GM19025 (cell line): ENCODE measurements around the gene KRTAP3-3.
"Not testable (repeated sequence)": the region's sequence is repeated elsewhere in the genome, so short reads cannot be mapped to it uniquely, and the experiment has no call there.

Experiments
- ATAC-seq: cut with Tn5 transposase; IDR thresholded peaks from one replicate; pipeline ENCODE4 v1.9.1; 2021; ENCODE audit warnings: mild to moderate bottlenecking, low read depth, moderate library complexity; ENCODE audit not compliant: unreplicated experiment

Gene KRTAP3-3

GRCh38 chr17:40993839-40994238 lies at the start of gene KRTAP3-3:
Gene KRTAP3-3, minus strand, starts transcription at chr17:40994164. Its CDS starts 67 bp downstream, at chr17:40994097.
- ATAC-seq, result no peak

DNA sequence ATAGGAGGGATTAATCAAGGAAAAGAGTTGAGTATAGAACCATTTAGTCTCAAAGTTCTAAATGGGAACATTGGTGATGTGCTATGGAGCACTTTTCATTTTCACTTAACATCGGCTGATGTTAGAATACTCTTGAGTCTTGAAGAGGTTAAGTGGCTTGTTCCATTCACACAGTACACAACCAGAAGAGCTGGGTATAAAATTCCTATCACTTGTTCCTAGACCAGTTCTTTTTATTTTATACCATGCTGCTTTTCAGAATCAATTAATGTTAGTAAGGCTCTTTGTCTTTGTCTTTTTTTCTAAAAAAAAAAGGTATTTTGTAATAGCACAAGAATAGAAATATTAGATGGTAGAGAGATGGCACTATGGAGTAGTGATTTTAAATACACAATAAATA lies 49.0 kb upstream of the KRTAP3-3 start:
- no peak for ATAC-seq

DNA sequence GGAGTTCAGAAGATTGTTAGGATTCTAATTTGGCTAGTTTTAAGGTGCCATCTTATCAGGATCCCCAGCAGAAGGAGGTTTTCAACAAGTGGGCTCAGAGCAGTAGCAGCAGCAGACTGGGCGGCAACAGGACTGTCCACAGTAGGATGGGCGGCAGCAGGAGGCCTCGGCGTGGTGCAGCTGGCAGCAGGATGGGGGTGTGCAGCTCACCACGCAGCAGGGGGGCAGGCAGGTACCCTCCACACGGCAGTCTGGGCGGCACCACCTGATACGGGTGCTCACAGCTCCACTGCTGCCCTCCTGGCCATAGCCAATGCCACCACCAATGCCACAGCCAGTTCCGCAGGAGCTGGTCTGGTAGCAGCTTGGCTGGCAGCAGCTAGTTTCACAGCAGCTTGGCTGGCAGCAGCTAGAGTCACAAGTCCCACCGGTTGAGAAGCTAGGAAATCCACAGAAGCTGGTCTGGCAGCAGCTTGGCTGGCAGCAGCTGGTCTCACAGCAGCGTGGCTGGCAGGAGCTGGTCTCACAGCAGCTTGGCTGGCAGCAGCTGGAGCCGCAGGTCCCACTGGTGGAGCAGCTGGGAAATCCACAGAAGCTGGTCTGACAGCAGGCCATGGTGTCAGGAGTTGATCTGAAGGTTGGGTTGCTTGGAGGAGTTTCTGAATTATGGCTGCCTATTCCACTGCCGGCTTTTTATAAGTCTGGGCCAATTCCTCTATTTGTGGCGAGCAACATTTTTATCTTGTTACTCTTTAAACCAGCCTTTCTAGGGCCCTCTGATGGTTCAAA lies 47.0 kb upstream of the KRTAP3-3 start, which contains the start of gene KRTAP1-1:
KRTAP1-1 (minus strand) TSS at position 668 of the 789 bp plus-strand sequence; CDS start at position 615, 53 bp downstream.
- not testable (repeated sequence) for ATAC-seq

DNA sequence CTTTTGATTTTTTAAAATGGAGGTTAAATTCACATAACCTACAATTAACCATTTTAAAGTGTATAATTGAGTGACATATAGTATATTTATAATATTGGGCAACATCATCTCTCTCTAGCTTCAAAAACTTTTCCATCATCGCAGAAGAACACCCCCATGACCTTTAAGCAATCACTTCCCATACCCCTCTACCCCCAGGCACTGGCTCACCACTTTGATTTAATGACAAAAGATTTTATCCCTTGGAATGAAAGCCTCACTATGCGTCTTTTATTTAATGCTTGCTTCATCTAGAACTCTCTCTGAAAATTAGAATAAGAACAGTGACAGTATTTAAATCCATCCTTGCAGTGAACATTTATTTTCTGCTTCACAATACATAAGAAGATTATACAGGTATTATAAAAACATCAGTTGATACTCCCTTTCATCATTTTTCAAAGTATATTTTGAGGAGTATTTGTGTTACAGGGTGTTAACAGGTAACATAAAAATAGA lies 43.9 kb upstream of the KRTAP3-3 start:
- no peak for ATAC-seq

DNA sequence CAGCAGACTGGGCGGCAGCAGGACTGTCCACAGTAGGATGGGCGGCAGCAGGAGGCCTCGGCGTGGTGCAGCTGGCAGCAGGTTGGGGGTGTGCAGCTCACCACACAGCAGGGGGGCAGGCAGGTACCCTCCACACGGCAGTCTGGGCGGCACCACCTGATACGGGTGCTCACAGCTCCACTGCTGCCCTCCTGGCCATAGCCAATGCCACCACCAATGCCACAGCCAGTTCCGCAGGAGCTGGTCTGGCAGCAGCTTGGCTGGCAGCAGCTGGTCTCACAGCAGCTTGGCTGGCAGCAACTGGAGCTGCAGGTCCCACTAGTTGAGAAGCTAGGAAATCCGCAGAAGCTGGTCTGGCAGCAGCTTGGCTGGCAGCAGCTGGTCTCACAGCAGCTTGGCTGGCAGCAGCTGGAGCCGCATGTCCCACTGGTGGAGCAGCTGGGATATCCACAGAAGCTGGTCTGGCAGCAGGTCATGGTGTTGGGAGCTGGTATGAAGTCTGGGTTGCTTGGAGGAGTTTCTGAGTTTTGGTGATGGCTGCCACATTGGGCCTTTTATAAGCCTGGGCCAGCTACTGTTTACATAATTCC lies 40.5 kb upstream of the KRTAP3-3 start, which contains the start of gene KRTAP1-3:
KRTAP1-3 (minus strand) TSS at position 529 of the 590 bp plus-strand sequence; CDS start at position 476, 53 bp downstream.
- not testable (repeated sequence) for ATAC-seq

DNA sequence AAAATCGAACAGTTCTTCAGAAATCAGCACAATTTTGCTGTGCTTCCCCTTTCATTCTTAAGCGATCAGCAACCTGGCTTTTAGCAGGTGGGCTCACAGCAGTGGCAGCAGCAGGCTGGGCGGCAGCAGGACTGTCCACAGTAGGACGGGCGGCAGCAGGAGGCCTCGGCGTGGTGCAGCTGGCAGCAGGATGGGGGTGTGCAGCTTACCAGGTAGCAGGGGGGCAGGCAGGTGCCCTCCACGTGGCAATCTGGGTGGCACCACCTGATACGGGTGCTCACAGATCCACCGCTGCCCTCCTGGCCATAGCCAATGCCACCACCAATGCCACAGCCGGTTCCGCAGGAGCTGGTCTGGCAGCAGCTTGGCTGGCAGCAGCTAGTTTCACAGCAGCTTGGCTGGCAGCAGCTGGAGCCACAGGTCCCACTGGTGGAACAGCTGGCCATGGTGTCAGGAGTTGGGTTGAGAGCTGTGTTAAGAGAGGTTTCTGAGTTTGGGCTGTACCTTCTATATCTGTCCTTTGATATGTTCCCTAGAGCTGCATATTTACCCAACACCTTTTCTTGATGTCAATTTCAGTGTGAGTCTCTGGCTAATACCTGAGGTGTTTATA lies 35.8 kb upstream of the KRTAP3-3 start, which contains the start of gene KRTAP1-4:
KRTAP1-4 (minus strand) TSS at position 563 of the 613 bp plus-strand sequence; CDS start at position 446, 117 bp downstream.
- no peak for ATAC-seq

- ATAC-seq, result no peak
These were observed 32.9 kb upstream of the KRTAP3-3 start, which contains the start of gene KRTAP1-5 for GRCh38 chr17:41026715-41027471. Gene KRTAP1-5, minus strand, starts transcription at chr17:41027208. Its CDS starts 53 bp downstream, at chr17:41027155.

GRCh38 chr17:41024697-41025096 lies 30.7 kb upstream of the KRTAP3-3 start:
- no peak for ATAC-seq

DNA sequence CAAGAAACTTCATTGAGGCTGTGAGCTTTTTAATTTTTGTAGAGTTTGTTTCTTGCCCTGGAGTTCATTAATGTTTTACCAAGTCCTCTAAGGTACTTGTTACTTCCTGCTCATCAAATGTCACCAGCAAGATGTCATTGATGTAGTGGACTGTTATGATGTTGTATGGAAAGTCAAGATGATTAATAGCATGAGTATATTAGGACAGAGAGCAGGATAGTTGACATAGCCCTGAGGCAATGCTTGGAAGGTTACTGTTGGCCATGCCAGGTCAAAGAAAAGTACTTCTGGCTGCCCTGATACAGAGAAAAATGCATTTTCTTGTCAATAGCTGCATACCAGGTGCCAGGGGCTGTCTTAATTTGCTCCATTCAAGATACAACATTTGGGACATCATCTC lies 26.4 kb upstream of the KRTAP3-3 start:
- ATAC-seq, result no peak

GRCh38 chr17:41019415-41019814 lies 25.5 kb upstream of the KRTAP3-3 start:
- no peak for ATAC-seq

GRCh38 chr17:41018541-41018940 lies 24.6 kb upstream of the KRTAP3-3 start:
- no peak for ATAC-seq

GRCh38 chr17:41016578-41017215 lies 22.7 kb upstream of the KRTAP3-3 start:
- ATAC-seq, result no peak

GRCh38 chr17:41015454-41015853 lies 21.5 kb upstream of the KRTAP3-3 start:
- no peak for ATAC-seq

DNA sequence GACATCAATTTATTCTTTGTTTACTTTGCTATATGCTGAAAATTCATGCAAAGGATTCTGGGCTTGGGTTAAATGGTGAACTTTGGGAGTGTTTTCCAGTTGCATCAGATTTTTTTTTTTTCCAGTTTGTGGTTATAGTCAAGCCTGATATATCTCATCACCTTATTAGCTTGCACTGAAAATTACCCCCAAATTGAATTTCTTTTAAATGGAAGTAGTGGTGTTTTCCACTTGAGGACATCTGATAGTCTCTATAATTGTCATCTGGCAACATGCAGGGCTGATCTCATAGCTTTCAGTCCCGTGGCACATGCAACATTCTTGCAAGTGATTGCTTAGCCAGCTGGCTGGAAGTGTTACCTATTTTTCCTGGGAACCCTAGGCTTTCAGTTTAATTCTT lies 19.6 kb upstream of the KRTAP3-3 start:
- no peak for ATAC-seq

GRCh38 chr17:41013181-41013580 lies 19.2 kb upstream of the KRTAP3-3 start:
- ATAC-seq, result no peak

- no peak for ATAC-seq
These were observed 18.6 kb upstream of the KRTAP3-3 start for GRCh38 chr17:41012326-41013120.

GRCh38 chr17:41010441-41010840 lies 16.5 kb upstream of the KRTAP3-3 start:
- ATAC-seq, result no peak

DNA sequence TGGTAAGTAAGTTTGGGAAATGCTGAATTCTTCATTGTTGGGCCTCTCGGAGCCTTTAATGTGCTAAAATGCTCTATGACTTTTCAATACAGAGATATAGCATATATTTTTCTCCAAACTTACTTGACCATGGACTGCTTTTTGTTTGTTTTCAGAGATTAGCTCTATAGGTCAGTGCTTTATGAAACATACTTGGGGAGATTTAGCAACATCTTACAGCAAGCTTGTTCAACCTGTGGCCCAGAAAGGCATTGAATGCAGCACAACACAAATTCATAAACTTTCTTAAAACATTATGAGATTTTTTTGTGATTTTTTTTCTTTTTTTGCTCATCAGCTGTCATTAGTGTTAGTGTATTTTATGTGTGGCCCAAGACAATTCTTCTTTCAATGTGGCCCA lies 16.0 kb upstream of the KRTAP3-3 start:
- ATAC-seq, result no peak

DNA sequence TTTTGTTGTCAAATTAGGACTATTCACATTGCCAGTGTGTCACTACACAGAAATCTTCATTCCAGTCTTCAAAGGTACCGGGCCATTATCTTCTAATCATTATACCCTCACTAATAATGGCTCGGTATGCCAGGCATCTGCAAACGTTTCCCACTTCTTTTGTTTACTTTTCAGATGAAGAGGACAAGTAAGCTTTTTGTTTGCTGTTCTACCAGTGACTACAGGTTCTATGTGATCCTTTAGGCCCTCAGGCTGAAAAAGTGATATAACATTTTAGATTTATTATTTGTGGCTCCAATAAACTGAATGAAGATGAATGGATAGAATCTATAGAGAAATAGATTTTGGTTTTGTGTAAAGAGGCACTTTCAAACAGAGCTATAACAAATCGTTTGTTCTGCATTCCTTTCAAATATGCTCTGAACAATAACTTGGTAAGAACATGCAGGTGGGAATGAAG lies 15.4 kb upstream of the KRTAP3-3 start:
- ATAC-seq, result no peak
